Neural cell (in vitro differentiated cells): ENCODE results near the gene SH3BGR. TPM values are rescaled to one million over a fixed set of nuclear protein-coding genes. Genes with fewer than 3 reads are reported as not detected.

Experiments
- H2AFZ ChIP-seq: fragments of 200-600, 300-800 bp; sonication (generic), shearing (Covaris generic); 2 replicates; pipeline ENCODE4 v1.6.0; 2014; ENCODE audit warnings: low read depth, mild to moderate bottlenecking, antibody characterized with exemption, low read length, moderate library complexity
- H3F3A ChIP-seq: fragments of 200-600 bp; shearing (Covaris generic); 2 replicates; pipeline ENCODE4 v1.6.1; 2016; ENCODE audit warnings: mild to moderate bottlenecking, moderate library complexity, mixed read lengths, antibody characterized with exemption, low read length; ENCODE audit not compliant: insufficient read depth, poor library complexity, severe bottlenecking
- H3K27ac ChIP-seq: fragments of 200-600, 300-800 bp; sonication (generic), shearing (Covaris generic); 2 replicates; pipeline ENCODE4 v1.5.1; 2014; ENCODE audit warnings: mild to moderate bottlenecking, low read length, moderate library complexity
- H3K27me3 ChIP-seq: fragments of 300-800, 200-600 bp; sonication (generic), shearing (Covaris generic); 2 replicates; pipeline ENCODE4 v1.6.0; 2014; ENCODE audit warnings: mild to moderate bottlenecking, low read depth, low read length, moderate library complexity; ENCODE audit not compliant: insufficient read depth
- H3K36me3 ChIP-seq: fragments of 300-800, 200-600 bp; sonication (generic), shearing (Covaris generic); 2 replicates; pipeline ENCODE4 v1.5.1; 2014; ENCODE audit warnings: mild to moderate bottlenecking, antibody characterized with exemption, low read length, moderate library complexity; ENCODE audit not compliant: insufficient read depth
- H3K4me2 ChIP-seq: fragments of 300-800, 200-600 bp; sonication (generic), shearing (Covaris generic); 2 replicates; pipeline ENCODE4 v1.6.0; 2014; ENCODE audit warnings: mild to moderate bottlenecking, low read length
- H3K4me3 ChIP-seq: fragments of 300-800, 200-600 bp; sonication (generic), shearing (Covaris generic); 2 replicates; pipeline ENCODE4 v1.5.1; 2014; ENCODE audit warnings: mild to moderate bottlenecking, low read length, moderate library complexity
- H3K79me2 ChIP-seq: fragments of 200-600 bp; shearing (Covaris generic); replicated peaks from 2 replicates; pipeline ENCODE4 v1.6.0; 2014; ENCODE audit warnings: mild to moderate bottlenecking, low read length, moderate library complexity; ENCODE audit not compliant: insufficient read depth
- H3K9ac ChIP-seq: fragments of 300-800, 200-600 bp; sonication (generic), shearing (Covaris generic); 2 replicates; pipeline ENCODE4 v1.6.1; 2016; ENCODE audit warnings: mild to moderate bottlenecking, low read length, mixed read lengths
- H3K9me2 ChIP-seq: fragments of 200-600 bp; shearing (Covaris generic); 2 replicates; pipeline ENCODE4 v1.6.1; 2016; ENCODE audit warnings: mild to moderate bottlenecking, low read length, mixed read lengths; ENCODE audit not compliant: insufficient read depth
- H3K9me3 ChIP-seq: fragments of 200-600, 300-800 bp; sonication (generic), shearing (Covaris generic); 2 replicates; pipeline ENCODE4 v1.6.1; 2016; ENCODE audit warnings: mild to moderate bottlenecking, mixed run types, low read length, moderate library complexity, mixed read lengths
- H4K20me1 ChIP-seq: fragments of 200-600 bp; shearing (Covaris generic); 2 replicates; pipeline ENCODE4 v1.6.1; 2016; ENCODE audit warnings: mild to moderate bottlenecking, mixed run types; ENCODE audit not compliant: insufficient read depth
- CTCF ChIP-seq: fragments of 450-650 bp; IDR thresholded peaks from 2 replicates; pipeline ENCODE4 v1.5.1; 2014; ENCODE audit warnings: antibody characterized with exemption, mild to moderate bottlenecking, moderate library complexity; ENCODE audit not compliant: poor library complexity, severe bottlenecking
- EP300 ChIP-seq: fragments of 450-650 bp; conservative IDR thresholded peaks from 2 replicates; pipeline ENCODE4 v1.6.1; 2014; ENCODE audit warnings: antibody characterized with exemption, mild to moderate bottlenecking, moderate library complexity; ENCODE audit not compliant: poor library complexity, severe bottlenecking
- MXI1 ChIP-seq: fragments of 450-650 bp; conservative IDR thresholded peaks from 2 replicates; pipeline ENCODE4 v1.6.1; 2014; ENCODE audit warnings: antibody characterized with exemption, mild to moderate bottlenecking; ENCODE audit not compliant: poor library complexity, severe bottlenecking
- POLR2AphosphoS5 ChIP-seq: IDR thresholded peaks from 2 replicates; pipeline ENCODE4 v1.6.1; 2012
- RAD21 ChIP-seq: fragments of 450-650 bp; conservative IDR thresholded peaks from 2 replicates; pipeline ENCODE4 v1.6.1; 2014; ENCODE audit warnings: antibody characterized with exemption, mild to moderate bottlenecking, moderate library complexity
- REST ChIP-seq: IDR thresholded peaks from 2 replicates; pipeline ENCODE4 v1.6.1; 2012; ENCODE audit warnings: borderline replicate concordance
- SMC3 ChIP-seq: fragments of 450-650 bp; conservative IDR thresholded peaks from 2 replicates; pipeline ENCODE4 v1.6.1; 2014; ENCODE audit warnings: antibody characterized with exemption, mild to moderate bottlenecking, moderate library complexity; ENCODE audit not compliant: poor library complexity
- polyA plus RNA-seq: library from polyadenylated mRNA; depleted of rRNA; stranded (reverse); fragments of >200 nt; gene quantifications from 2 replicates; pipeline ENCODE4 v1.2.3, GENCODE V29; 2014

SH3BGR gene
- polyA plus RNA-seq, 1 donor from 2014 or later, result 13.8 TPM

- H3K27me3 ChIP-seq, result no peaks in the 10 kb centered on the region
- no peak overlapping the region for H3K4me3 ChIP-seq
- H3K79me2 ChIP-seq, result no peaks in the 10 kb centered on the region
- H3F3A ChIP-seq, result no peaks in the 10 kb centered on the region
- no peaks in the 10 kb centered on the region for H3K9me2 ChIP-seq
- H3K4me2 ChIP-seq, result no peak overlapping the region
- no peaks in the 10 kb centered on the region for H4K20me1 ChIP-seq
- no peaks in the 10 kb centered on the region for H3K9me3 ChIP-seq
- H3K36me3 ChIP-seq, result no peaks in the 10 kb centered on the region
- TF ChIP-seq SMC3 (no peak), MXI1 (no peak)
- no peak overlapping the region for H2AFZ ChIP-seq
- H3K27ac ChIP-seq, result no peak overlapping the region
- H3K9ac ChIP-seq, result no peak overlapping the region
Observed at GRCh38 chr21:39515684-39516472, 64.1 kb downstream of the SH3BGR start.

- Histone ChIP-seq H3K9me3 (no peaks in the 10 kb centered on the region), H3K4me3 (no peak overlapping the region), H2AFZ (no peak overlapping the region), H3K27ac (no peak overlapping the region), H3K9me2 (no peaks in the 10 kb centered on the region), H3K4me2 (no peak overlapping the region), H3F3A (no peaks in the 10 kb centered on the region), H3K27me3 (no peaks in the 10 kb centered on the region), H3K36me3 (no peaks in the 10 kb centered on the region), H3K9ac (no peak overlapping the region), H3K79me2 (no peaks in the 10 kb centered on the region), H4K20me1 (no peaks in the 10 kb centered on the region)
- TF ChIP-seq POLR2AphosphoS5 (no peak), RAD21 (peak; percentile 98), MXI1 (no peak), EP300 (no peak), REST (no peak), SMC3 (peak; percentile 97), CTCF (peak; percentile 97)
Observed at GRCh38 chr21:39518055-39518846, 66.5 kb downstream of the SH3BGR start.
